HG02884 (cell line): ENCODE data around the gene GAST.

ENCODE experiments used
- ATAC-seq: cut with Tn5 transposase; IDR thresholded peaks from one replicate; pipeline ENCODE4 v1.9.1; 2021; ENCODE audit warnings: mild to moderate bottlenecking, moderate library complexity; ENCODE audit not compliant: unreplicated experiment

Gene GAST

DNA sequence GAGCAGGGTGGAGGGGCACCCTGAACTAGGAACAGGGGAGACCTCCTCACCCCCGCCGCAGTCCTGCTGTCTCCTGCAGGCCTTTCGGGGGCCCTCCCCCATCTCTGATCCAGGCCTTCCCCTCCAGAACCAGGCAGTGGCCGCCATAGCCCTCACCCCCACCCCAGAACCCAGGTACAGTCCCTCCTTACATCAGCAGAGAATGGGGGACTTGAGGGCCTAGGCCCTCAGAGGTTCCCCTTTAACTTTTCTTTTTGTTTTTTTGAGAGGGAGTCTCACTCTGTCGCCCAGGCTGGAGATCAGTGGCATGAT lies 26.6 kb downstream of the GAST start:
- ATAC-seq = no peak

DNA sequence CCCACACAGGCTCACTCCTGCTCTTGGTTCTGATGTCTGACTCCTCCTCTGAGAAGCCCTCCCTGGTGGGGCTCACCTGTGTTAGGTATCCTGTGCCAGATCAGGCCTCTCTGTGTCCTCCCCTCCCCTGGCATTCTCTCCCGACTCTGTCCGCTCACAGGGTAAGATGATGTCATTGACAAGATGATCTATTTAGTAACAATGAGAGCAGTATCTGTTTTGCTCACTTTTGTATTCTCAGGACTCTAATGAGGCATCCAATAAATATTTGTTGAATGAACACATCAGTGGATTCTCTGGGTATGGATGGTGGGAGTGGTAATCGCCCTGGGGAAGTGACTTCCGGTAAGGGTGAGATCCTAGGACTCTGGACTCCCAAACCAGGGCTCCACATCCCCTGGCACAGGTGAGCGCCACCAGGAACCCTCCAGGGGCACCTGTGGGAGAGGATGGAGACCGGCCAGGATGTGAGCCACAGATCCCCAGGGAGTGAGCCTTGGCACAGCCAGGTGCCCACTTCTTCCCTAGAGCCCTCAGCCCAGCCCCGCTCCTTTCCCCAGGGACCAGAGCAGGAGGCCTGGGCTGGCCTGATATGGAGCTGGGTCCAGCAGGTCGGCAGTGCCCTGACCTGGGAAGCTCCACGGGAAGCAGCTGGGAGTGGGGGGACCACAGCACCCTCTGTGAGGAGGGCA lies 27.7 kb downstream of the GAST start:
- no peak for ATAC-seq

DNA sequence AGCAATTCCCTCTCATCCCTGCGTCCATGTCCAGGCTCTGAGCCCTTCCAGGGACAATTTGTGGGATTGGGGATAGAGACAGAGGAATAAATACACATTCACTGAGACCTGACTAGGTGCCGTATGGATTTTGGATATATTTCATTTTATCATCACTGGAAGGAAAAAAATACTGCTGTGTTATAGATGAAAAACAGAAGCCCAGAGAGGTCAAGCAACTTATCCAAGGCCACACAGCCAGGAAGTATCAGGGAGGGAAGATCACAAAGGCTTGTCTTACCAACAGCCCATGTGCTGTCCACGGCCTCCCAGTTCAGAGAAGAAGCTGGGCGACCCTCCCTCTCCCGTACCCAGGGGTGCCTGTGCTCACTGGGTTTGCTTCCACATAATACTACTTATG lies 28.4 kb downstream of the GAST start:
- ATAC-seq = no peak

DNA sequence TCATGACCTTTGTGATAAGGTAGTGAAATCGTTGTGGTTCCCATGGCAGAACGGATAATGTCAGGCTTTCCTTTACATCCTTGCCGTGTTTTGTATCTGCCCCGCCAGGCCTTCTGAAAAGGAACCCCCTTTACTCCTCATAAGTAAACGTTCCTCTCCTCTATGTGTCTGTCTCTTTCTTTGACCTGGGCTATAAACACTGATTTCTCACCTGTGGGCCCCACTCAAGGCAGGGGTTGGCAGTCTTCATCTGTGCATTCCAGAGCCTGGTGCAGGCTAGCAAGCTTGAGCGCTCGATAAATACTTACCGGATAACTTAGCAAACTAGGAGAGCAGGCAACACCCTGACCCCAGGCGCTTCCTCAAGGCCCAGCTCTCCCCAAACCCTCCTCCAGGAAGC lies 29.6 kb downstream of the GAST start:
- no peak for ATAC-seq

DNA sequence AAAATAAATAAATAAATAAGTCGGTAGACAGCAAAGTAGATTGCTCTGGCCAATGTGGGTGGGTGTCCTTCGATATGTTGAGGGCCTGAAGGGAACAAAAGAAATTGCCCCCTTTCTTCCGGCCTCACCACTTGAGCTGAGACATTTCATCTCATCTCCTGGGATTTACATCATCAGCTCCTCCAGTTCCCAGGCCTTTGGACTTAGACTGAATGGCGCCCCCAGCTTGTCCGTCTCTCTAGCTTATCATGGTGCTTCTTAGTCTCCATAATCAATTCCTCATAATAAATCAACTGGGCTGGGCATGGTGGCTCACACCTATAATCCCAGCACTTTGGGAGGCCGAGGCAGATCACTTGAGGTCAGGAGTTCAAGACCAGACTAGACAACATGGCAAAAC lies 36.1 kb downstream of the GAST start:
- no peak for ATAC-seq

DNA sequence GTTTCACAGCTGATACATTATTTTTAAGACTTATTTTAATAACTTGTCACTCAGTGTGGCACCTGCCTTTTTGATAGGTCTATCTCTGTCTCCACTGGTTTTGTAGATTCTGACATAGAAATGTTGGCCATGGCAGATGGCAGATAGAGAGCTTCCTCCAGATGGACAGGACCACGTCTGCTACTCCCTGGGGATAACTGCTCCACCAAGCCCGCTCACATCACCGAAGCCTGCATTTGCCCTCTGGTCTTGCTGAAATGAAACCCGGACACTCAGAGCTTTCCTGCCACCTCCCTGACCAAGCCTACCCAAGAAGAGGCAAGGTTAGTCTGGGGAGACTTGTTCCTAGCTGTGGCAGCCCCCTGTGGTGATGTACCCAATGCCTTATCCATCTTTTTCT lies 38.7 kb downstream of the GAST start:
- no peak for ATAC-seq

DNA sequence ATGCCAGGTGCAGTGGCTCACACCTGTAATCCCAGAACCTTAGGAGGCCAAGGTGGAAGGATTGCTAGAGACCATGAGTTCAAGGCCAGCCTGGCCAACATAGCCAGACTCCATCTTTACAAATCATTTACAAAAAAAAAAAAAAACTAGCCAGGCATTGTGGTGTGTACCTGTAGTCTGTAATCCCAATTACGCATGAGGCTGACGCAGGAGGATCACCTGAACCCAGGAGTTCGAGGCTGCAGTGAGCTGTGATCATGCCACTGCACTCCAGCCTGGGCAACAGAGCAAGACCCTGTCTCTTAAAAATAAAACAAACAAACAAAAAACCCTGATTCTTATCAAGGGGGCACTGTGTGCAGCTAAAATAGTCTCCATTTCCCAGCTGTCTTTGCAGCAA lies 39.2 kb downstream of the GAST start:
- no peak for ATAC-seq

DNA sequence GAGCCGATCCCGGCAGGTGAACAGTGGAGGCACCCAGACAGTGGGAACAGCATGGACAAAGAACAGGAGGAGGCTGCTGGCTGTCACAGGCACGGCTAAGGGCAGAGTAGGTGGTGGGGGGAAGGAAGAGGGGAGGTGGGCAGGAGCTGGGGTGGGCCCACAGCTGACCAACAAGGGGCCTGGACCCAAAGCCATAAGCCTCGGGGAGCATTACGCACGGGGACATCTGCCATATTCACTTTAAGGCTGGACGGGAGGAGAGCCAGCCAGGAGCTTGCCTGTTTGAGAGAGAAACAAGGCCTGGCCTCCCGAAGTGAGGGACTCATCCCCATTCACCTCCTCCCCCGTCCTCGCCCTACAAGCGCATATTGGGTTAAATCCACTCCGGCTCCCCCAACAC lies 41.9 kb downstream of the GAST start:
- ATAC-seq = no peak

DNA sequence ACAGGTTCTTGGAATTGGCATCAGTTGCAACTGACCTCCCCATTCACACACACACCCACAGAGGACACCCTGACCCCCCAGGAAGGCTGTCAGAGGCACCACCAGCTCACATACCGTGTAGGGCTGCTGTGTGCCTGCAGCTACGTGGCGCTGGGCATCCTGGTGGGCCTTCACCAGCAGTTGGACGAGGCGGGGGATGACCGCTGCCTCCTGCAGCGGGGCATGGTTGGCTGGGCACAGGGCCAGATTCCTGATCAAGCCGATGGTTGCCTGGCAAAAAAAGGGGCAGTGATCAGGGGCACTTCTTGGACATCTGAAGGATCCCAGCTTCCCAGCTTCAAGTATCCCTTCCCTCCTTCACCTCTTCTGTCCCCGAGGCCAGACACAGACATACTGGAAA lies 46.5 kb downstream of the GAST start:
- ATAC-seq = no peak

DNA sequence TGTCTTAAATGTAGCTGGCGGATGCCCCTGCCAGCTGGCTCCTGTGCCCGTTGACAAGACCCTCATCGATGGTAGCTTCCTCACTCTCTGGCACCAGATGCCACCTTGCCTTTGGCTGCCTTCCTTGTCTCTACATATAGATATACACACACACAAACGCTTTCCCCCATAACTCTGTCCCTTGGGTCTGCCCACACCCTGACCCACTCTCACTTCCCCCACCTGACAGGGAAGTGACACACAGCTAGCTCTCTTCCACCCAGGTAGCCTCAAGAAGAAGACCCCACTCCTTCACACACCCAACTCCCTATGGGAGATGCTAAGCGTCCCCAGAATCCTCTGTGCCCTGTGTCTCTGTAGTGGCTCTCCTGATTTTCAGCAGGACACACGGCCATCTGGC lies 48.7 kb downstream of the GAST start:
- no peak for ATAC-seq

DNA sequence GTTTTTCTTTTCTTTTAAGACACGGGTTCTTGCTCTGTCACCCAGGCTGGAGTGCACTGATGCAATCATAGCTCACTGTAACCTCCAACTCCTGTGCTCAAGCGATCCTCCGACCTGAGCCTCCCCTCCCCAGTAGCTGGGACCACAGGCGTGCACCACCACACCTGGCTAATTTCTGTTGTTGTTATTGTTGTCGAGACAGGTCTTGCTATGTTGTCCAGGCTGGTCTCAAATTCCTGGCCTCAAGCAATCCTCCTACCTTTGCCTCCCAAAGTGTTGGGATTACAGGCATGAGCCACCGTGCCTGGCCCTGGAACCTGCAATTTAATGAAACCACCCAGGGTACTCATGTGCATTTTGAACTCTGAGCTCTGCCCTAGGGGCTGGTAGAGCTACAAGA lies 50.3 kb downstream of the GAST start:
- ATAC-seq = no peak

DNA sequence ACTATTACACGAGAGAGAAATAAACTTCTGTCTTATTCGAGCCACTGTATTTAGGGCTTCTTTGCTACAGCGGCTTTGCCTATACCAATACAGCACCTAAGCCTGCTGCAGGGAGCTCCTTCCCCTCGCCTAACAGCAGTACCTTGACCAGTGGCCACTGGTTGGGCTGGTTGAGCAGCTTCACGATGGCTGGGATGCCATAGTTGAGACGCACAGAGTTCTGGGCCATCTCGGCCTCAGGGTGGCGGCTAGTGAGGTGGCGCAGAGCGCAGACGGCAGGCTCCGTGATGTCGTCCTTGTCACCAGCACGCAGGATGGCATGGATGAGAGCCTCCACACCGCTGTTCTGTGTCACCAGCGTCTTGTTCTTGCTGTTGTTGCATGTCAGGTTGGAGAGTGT lies 50.7 kb downstream of the GAST start:
- ATAC-seq = no peak

DNA sequence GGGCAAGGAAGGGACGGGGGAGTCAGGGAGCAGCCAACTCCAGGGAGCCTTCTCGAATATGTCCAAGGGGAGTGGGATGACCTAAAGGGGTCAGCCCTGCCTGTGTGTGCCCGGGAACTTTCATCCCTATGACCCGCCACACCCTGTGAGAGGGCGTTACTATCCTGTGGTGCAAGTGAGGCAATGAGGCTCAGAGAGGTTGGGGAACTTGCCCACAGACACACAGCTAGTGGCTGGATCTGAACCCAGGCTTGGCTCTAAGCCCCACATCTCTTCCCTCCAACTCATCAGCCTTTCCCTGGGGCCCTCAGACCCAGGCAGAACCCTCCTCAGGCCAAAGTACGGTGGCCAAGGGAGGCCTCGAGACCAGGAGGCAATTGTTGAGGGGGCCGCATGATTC lies 51.2 kb downstream of the GAST start:
- no peak for ATAC-seq
